ENCODE data around the gene NAA25. TPM values are rescaled to one million over a fixed set of nuclear protein-coding genes. Genes with fewer than 3 reads are reported as not detected.

The NAA25 gene
- total and polyA plus RNA-seq, 2 donors (not counting 3 experiments of a cell fraction or from before 2014, with no cell fraction given) = 5.3 to 25.5 TPM

DNA sequence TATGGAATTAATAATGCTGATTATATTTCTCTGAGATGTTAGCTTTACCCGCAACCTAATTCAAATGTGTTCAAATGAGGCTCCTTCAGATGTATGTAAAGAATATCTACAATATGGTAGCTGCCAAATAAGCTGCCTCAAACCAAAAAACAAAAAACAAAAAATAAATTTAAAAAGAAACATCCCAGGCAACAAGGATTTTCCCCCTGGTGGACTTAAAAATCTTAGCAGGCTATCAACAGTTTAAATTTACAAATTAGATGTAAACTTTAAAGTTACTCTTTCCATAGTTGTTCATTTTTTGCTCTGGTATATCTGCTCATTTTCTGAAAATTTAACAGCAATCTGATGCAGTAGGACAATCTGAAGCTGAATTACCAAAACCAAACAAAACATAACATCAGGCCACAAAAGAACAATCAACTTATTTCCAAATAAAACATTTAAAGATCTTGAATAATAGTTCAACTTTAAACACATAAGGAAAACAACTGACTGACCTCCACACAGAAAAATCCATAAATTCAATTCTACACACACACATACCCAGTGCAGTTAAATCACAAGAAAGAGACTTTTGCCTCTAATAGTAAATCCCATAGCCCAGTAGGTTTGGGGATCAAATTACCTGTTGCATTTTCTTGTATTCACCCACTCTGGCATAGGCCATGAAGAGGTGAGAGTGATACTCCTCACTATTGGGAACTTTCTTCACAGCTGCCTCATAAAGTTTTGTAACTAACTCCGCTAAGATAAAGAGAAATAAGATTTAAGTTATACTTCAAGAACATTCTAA lies 21.3 kb downstream of the NAA25 start:
- Histone ChIP-seq H3K9me3 (replicated peaks; ENCODE audit: control insufficient read depth, insufficient read depth, low read length) (no peaks in the 10 kb centered on the region), H4K20me1 (replicated peaks; ENCODE audit: control insufficient read depth, extremely low read depth, insufficient read depth, low read length) (no peaks in the 10 kb centered on the region), H3K27me3 (ENCODE audit: control insufficient read depth in 2 of 2, insufficient read depth in 2 of 2, low read length in 2 of 2) (no peaks in the 10 kb centered on the region), H2AFZ (ENCODE audit: low read depth, low read length) (no peak overlapping the region), H3K9me1 (replicated peaks; ENCODE audit: control insufficient read depth, extremely low read depth, insufficient read depth, low read length) (no peaks in the 10 kb centered on the region), H3K4me1 (ENCODE audit: control insufficient read depth, extremely low read depth, insufficient read depth, low read length) (peaks cover 7% of the 10 kb centered on the region), H3K9ac (replicated peaks; ENCODE audit: extremely low read depth, insufficient read depth, low read length) (no peak overlapping the region), H3K4me3 (replicated peaks in 1 of 3; ENCODE audit: insufficient read depth in 1 of 3, low read depth in 1 of 3, low read length in 3 of 3) (no peak overlapping the region), H3K4me2 (ENCODE audit: insufficient read depth, low read length) (no peak overlapping the region), H3K36me3 (ENCODE audit: control insufficient read depth in 2 of 2, extremely low read depth in 1 of 2, insufficient read depth in 2 of 2, low read length in 2 of 2) (peaks cover 9 to 11% of the 10 kb centered on the region in 2 experiments), H3K27ac (ENCODE audit: insufficient read depth, low read depth, low read length) (no peak overlapping the region), H3K79me2 (ENCODE audit: control insufficient read depth, insufficient read depth, low read length) (peaks cover 33% of the 10 kb centered on the region)
- intact Hi-C loops (cut with micrococcal nuclease) = loop anchor here (10.0 kb wide), 1 partner anchor 142 kb away; no protein-coding TSS in a partner anchor
- no TSS peak for BruUV-seq (replicated peaks)
- POLR2A ChIA-PET = no interaction called here
- no peak for DNase-seq (ENCODE audit: low read depth, low spot score)
- dilution Hi-C loops (cut with MboI; ENCODE audit: extremely low pct_ligation_motif_present, low sequenced_read_pairs) = no loop called here
- CTCF ChIA-PET = interaction anchor here (0.8 to 1.6 kb wide), 14 partner anchors 7 to 324 kb away, joined by 3 to 23 read pairs (median 4); no protein-coding TSS in a partner anchor
- TF ChIP-seq EZH2 (IDR thresholded peaks at IDR 0.05; ENCODE audit: borderline replicate concordance, low read depth, low read length, severe bottlenecking) (no peak), MYC (IDR thresholded peaks at IDR 0.05; ENCODE audit: low read depth, low read length) (no peak), GATA2 (IDR thresholded peaks at IDR 0.05; ENCODE audit: insufficient read depth, insufficient read length, low read depth, low read length) (no peak), CTCF (IDR thresholded peaks at IDR 0.05; ENCODE audit: extremely low read depth in 1 of 2, insufficient read depth in 1 of 2, low read depth in 1 of 2, low read length in 2 of 2) (no peak), FOS (IDR thresholded peaks at IDR 0.05; ENCODE audit: borderline replicate concordance, insufficient read depth, low read length) (no peak), POLR2A (IDR thresholded peaks at IDR 0.05; ENCODE audit: low read depth, low read length) (no peak), JUN (IDR thresholded peaks at IDR 0.05; ENCODE audit: borderline replicate concordance, insufficient read depth, insufficient read length, low read depth) (no peak), MAX (IDR thresholded peaks at IDR 0.05; ENCODE audit: insufficient read depth, insufficient read length) (no peak), POLR2AphosphoS5 (IDR thresholded peaks at IDR 0.05; ENCODE audit: insufficient read depth, low read depth, low read length) (no peak)
- FAIRE-seq = peak; percentile 54

Data from endothelial cell of umbilical vein (primary cell).